VCaP (cell line): ENCODE results near the gene LZTFL1.

ENCODE experiments used
- H3K27ac ChIP-seq: fragments of 450-650 bp; 2 replicates; pipeline ENCODE4 v1.5.1; 2017
- CTCF ChIP-seq: fragments of 450-650 bp; conservative IDR thresholded peaks from 2 replicates; pipeline ENCODE4 v1.5.1; 2017; ENCODE audit warnings: mild to moderate bottlenecking, moderate library complexity

Gene LZTFL1

DNA sequence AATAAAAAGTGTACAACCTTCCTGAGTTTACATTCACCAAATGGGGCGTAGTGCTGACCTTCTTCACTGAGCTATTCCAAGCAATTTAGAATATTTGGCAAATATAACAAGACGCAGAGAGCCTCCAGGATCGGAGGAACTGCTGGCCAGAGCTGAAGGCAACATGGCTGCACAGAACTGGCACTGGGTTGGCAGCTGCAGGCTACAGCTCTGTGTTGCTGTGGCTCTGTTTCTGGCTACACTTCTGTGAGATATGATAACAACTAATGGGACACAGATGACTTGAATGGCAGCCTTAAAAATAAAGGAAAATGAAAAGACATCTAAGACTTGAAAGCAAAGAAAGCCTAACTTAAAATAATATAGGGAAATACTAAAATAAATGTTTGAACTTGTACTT lies 34.8 kb downstream of the LZTFL1 start:
- no peak overlapping the region for H3K27ac ChIP-seq
- TF ChIP-seq CTCF = no peak

DNA sequence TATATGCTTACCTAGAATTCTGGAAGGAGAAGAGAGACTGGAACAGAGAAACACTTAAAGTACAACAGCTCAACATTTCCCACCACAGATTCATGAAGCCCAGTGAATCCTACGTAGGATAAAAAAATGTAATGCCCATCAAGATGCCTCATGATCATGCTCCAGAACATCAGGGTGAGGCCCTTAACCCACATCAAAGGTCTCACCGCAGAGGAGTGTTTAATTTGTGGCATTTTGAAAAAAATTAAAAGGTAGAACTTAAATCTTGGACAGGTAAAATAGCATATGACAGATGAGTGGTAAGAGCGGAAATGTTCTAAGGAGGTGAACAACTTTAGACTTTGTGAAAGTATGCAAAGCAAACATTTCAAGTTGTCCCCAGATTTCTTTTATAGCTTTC lies 35.8 kb downstream of the LZTFL1 start:
- no peak for TF ChIP-seq CTCF

GRCh38 chr3:45803252-45803935 lies 38.5 kb downstream of the LZTFL1 start:
- H3K27ac ChIP-seq = no peak overlapping the region
- TF ChIP-seq CTCF = no peak

More for the DNA sequence above, 35.8 kb downstream of the LZTFL1 start:
- H3K27ac ChIP-seq = no peak overlapping the region

DNA sequence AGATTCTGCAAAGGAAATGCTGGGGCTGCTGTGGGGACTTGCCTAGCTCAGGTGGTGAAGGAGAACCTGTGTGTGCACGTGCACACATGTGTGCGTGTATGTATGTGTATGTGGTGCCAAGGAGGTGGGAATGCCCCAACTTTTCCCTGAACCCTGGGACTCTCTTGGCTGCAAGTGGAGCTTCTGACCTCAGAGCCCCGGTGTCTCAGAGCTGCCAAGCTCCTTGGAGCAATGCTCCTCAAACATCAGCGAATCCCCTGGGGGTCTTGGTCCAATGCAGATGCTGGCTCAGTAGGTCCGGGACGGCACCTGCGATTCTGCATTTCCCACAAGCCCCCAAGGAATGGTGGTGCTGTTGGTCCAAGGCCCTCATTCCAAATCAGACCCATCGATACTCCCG lies 39.8 kb downstream of the LZTFL1 start:
- no peak for TF ChIP-seq CTCF
- no peak overlapping the region for H3K27ac ChIP-seq

GRCh38 chr3:45800611-45801010 lies 41.3 kb downstream of the LZTFL1 start:
- TF ChIP-seq CTCF = no peak
- no peak overlapping the region for H3K27ac ChIP-seq

GRCh38 chr3:45799586-45799985 lies 42.3 kb downstream of the LZTFL1 start:
- no peak for TF ChIP-seq CTCF
- H3K27ac ChIP-seq = no peak overlapping the region

DNA sequence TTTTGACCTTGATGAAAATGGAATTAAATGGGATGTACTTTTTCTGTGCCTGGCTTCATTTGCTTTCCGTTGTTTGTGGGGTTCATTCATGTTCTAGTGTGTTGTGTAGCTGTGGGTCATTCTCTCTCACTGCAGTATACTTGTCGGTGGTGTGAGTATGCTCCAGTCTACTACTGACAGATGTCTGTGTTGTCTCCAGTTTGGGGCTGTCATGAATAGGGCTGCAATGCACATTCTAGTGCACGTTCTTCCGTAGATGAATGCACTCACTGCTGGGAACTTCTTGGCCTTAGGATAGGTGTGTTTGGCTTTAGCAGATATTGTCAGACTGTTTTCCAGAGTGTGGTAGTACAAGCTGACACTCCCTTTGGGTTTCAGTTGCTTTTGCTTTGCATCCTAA lies 43.9 kb downstream of the LZTFL1 start:
- H3K27ac ChIP-seq = no peak overlapping the region
- no peak for TF ChIP-seq CTCF
